Neutrophil (primary cell): Measurements from ENCODE around the gene SLC2A6.

Experiments
- H3K27ac ChIP-seq: fragments of 200-600 bp; sonication (generic); 2 replicates; pipeline ENCODE4 v1.5.1; 2016; ENCODE audit warnings: mild to moderate bottlenecking, moderate library complexity
- H3K27me3 ChIP-seq: fragments of 200-600 bp; sonication (generic); 2 replicates; pipeline ENCODE4 v1.6.0; 2016; ENCODE audit warnings: mild to moderate bottlenecking
- H3K36me3 ChIP-seq: fragments of 200-600 bp; sonication (generic); 2 replicates; pipeline ENCODE4 v1.5.1; 2017
- H3K4me1 ChIP-seq, 2 experiments: fragments of 200-600 bp in 1 of 2; sonication (generic) in 1 of 2; 1 replicate in 1 of 2; 2 replicates in 1 of 2; pipeline versions ENCODE4 v1.5.1 to v1.6.1; 2013 to 2016; ENCODE audit warnings: low read depth in 1 of 2, low read length in 1 of 2, mild to moderate bottlenecking in 1 of 2, moderate library complexity in 1 of 2; ENCODE audit not compliant: control insufficient read depth in 1 of 2, insufficient read depth in 1 of 2
- H3K4me3 ChIP-seq, 2 experiments: fragments of 200-600 bp in 1 of 2; sonication (generic) in 1 of 2; 1 replicate in 1 of 2; 2 replicates in 1 of 2; pipeline ENCODE4 v1.5.1; 2013 to 2016; ENCODE audit warnings: low read depth in 1 of 2, low read length in 1 of 2, mild to moderate bottlenecking in 1 of 2, moderate library complexity in 1 of 2
- H3K9me3 ChIP-seq: fragments of 200-600 bp; sonication (generic); 2 replicates; pipeline ENCODE4 v1.5.1; 2016
- TF ChIP-seq, protein P1 (sequence below): fragments of 200-600 bp; sonication (generic); IDR thresholded peaks from 2 replicates; pipeline ENCODE4 v1.5.1; 2016; ENCODE audit warnings: antibody characterized with exemption

The SLC2A6 gene

DNA sequence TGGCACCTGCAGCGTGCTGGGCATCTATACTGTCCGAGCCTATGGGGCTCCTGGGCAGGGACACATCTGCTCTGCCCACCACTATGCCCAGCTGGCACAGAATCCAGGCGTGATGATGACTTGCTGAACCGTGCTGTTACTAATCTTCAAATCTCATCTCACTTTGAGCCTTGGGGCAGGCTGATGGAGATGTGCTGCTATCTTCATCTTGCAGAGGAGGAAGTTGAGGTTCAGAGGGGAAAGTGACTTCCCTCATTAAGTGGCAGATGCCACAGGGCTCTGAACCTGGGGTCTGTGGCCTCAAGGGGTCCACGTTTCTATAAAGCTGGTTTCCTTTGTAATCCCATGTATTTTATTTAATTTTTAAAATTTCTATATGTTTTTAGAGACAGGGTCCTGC is 4.7 kb downstream of the SLC2A6 start:
- TF ChIP-seq, protein P1, sequence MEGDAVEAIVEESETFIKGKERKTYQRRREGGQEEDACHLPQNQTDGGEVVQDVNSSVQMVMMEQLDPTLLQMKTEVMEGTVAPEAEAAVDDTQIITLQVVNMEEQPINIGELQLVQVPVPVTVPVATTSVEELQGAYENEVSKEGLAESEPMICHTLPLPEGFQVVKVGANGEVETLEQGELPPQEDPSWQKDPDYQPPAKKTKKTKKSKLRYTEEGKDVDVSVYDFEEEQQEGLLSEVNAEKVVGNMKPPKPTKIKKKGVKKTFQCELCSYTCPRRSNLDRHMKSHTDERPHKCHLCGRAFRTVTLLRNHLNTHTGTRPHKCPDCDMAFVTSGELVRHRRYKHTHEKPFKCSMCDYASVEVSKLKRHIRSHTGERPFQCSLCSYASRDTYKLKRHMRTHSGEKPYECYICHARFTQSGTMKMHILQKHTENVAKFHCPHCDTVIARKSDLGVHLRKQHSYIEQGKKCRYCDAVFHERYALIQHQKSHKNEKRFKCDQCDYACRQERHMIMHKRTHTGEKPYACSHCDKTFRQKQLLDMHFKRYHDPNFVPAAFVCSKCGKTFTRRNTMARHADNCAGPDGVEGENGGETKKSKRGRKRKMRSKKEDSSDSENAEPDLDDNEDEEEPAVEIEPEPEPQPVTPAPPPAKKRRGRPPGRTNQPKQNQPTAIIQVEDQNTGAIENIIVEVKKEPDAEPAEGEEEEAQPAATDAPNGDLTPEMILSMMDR = no peak
- no peak overlapping the region for H3K4me3 ChIP-seq
- H3K9me3 ChIP-seq = no peaks in the 10 kb centered on the region
- H3K36me3 ChIP-seq = no peaks in the 10 kb centered on the region
- H3K27me3 ChIP-seq = peaks cover 47% of the 10 kb centered on the region
- H3K4me1 ChIP-seq = peaks cover 9 to 12% of the 10 kb centered on the region in 2 experiments
- H3K27ac ChIP-seq = no peak overlapping the region

DNA sequence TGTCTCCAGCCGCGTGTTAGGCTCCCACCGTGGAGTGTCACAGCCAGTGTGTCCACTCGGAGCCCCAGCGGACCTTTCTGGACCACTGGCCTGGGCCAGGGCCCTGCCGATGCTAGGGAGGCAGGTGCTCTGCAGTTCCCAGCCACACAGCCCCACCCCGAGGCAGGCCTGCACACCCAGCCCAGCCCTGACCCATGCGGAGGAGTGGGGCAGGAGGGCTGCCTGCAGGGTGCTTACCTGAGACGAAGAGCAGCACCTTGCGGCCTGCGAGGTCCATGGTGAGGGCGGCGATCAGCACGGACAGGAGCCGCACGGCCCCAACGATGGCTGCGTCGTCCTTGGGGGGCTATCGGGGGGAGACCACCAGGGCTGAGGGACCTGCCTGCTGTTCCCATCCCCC is 5.2 kb downstream of the SLC2A6 start:
- H3K4me1 ChIP-seq = peaks cover 7% of the 10 kb centered on the region in 2 experiments
- H3K9me3 ChIP-seq = no peaks in the 10 kb centered on the region
- H3K4me3 ChIP-seq = no peak overlapping the region
- no peaks in the 10 kb centered on the region for H3K36me3 ChIP-seq
- H3K27me3 ChIP-seq = peaks cover 43% of the 10 kb centered on the region
- TF ChIP-seq, protein P1 = no peak
- H3K27ac ChIP-seq = no peak overlapping the region

DNA sequence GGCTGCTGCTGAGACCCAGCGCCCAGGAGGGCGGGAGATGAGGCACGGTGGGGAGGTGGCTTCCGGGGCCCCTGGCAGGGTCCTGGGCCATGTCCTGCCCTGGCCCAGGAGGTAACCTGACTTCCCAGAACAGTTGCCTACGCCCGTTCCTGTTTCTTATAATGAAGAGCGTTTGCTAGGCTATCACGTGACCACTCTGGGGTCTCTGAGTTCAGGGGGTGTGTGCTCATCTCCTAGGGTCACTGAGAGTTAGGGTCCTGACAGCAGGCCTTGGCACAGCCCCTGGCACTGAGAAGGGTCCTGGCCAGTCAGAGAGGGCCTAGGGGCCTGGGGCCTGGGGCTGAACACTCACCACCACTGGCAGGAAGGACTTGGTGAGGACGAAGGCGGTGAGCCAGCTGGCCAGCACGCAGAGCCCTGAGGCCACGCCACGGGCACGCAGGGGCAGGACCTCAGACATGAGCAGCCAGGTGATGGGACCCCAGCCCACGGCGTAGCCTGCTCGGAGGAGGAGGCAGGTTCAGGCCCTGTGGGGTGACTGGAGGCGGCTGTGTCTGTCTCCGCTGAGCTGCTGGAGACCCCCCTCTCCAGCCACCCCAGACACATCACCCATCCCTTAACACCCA is 6.0 kb downstream of the SLC2A6 start:
- Histone ChIP-seq H3K9me3 (no peaks in the 10 kb centered on the region), H3K4me1 (peaks cover 5 to 7% of the 10 kb centered on the region in 2 experiments), H3K36me3 (no peaks in the 10 kb centered on the region), H3K27me3 (peaks cover 34% of the 10 kb centered on the region), H3K4me3 (no peak overlapping the region), H3K27ac (no peak overlapping the region)
- TF ChIP-seq, protein P1 = no peak

DNA sequence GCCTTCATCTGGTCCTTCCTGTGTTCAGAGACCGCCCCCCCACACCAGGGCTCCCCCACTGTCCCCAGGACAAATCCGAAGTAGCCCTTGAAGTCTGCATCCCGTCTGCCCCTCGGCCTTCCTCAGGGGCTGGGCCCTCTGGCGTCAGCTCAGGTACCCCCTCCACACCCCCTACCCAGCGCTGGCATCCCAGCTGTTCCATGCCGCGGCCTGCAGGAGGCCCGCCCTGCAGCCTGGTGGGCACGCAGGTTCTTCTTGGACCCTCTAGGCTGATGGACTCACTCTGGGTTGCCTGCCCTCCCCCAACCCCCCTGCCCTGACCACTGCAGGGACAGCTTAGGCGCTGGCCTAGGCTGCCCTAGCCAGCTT is 6.6 kb downstream of the SLC2A6 start:
- no peak overlapping the region for H3K4me3 ChIP-seq
- no peaks in the 10 kb centered on the region for H3K36me3 ChIP-seq
- no peaks in the 10 kb centered on the region for H3K9me3 ChIP-seq
- H3K27me3 ChIP-seq = peaks cover 28% of the 10 kb centered on the region
- peaks cover 5 to 7% of the 10 kb centered on the region in 2 experiments for H3K4me1 ChIP-seq
- TF ChIP-seq, protein P1 = no peak
- no peak overlapping the region for H3K27ac ChIP-seq

DNA sequence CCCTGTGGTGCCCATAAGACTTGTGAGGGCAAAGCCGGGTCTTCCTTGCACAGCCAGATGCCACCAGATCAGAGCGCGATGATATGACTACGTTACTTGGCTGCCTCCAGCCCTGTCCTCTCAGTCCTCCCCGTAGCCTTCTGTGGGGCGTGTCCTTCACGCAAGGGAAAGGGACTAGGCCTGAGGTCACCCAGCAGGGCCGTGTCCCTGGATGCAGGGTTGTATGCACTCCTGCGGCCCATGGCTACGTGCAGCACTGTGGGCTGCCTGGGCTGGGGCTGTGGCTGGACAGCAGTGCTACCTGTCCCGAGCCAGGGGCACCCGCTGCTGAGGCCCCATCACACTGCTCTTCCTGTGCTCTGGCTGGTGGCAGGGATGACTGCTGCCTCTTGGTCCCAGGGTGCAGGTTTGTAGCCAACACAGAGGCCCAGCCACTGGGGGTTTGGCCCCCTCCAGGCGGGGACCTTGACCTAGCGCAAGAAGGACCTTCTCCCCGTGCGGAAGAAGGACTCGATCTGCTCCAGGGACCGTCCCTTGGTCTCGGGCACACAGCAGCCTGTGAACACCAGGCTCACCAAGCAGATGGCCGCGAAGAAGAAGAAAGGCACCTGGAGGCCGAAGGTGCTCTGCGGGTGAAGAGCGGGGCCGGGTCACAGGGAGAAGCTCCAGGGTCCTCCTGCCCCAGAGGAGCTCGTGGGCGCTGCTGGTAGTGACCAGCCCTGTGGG is 7.2 kb downstream of the SLC2A6 start:
- Histone ChIP-seq H3K9me3 (no peaks in the 10 kb centered on the region), H3K4me1 (peaks cover 4 to 5% of the 10 kb centered on the region in 2 experiments), H3K36me3 (no peaks in the 10 kb centered on the region), H3K27me3 (peaks cover 22% of the 10 kb centered on the region), H3K27ac (no peak overlapping the region), H3K4me3 (no peak overlapping the region)
- TF ChIP-seq, protein P1 = no peak
